Type B pancreatic cell (in vitro differentiated cells): ENCODE results near the gene FMO3. TPM values are rescaled to one million over a fixed set of nuclear protein-coding genes. Genes with fewer than 3 reads are reported as not detected.

Experiments used
- DNase-seq: peaks from one replicate; pipeline ENCODE4 v3.0.0; 2021; ENCODE audit warnings: mixed read lengths; ENCODE audit not compliant: unreplicated experiment; ENCODE audit errors: extremely low spot score
- H3K27ac Mint-ChIP-seq: 2 replicates; pipeline ENCODE4 v1.8.0; 2021; ENCODE audit warnings: mild to moderate bottlenecking, mixed read lengths
- H3K27me3 Mint-ChIP-seq: 2 replicates; pipeline ENCODE4 v1.8.0; 2021; ENCODE audit warnings: mixed read lengths
- H3K36me3 Mint-ChIP-seq: 2 replicates; pipeline ENCODE4 v1.8.0; 2021; ENCODE audit warnings: mixed read lengths
- H3K4me1 Mint-ChIP-seq: one replicate; pipeline ENCODE4 v1.8.0; 2021; ENCODE audit warnings: mixed read lengths; ENCODE audit not compliant: unreplicated experiment
- H3K4me3 Mint-ChIP-seq: 2 replicates; pipeline ENCODE4 v1.8.0; 2021; ENCODE audit warnings: mild to moderate bottlenecking, mixed read lengths
- H3K9me3 Mint-ChIP-seq: 2 replicates; pipeline ENCODE4 v1.8.0; 2021; ENCODE audit warnings: mixed read lengths
- CTCF ChIP-seq: fragments of 200-600 bp; sonication (generic); conservative IDR thresholded peaks from 2 replicates; pipeline ENCODE4 v1.5.0; 2021; ENCODE audit warnings: antibody characterized with exemption, mild to moderate bottlenecking
- total RNA-seq: library from RNA; stranded (reverse); gene quantifications from 2 replicates; pipeline ENCODE4 v1.2.1, GENCODE V29; 2021; ENCODE audit warnings: low replicate concordance

Gene FMO3
- total RNA-seq, 1 donor from 2014 or later = 0.56 TPM

- Mint-ChIP-seq H3K4me3 (no peak overlapping the region), H3K27ac (no peak overlapping the region), H3K9me3 (peaks cover 11% of the 10 kb centered on the region), H3K4me1 (no peaks in the 10 kb centered on the region), H3K27me3 (no peaks in the 10 kb centered on the region), H3K36me3 (no peaks in the 10 kb centered on the region)
- no peak for TF ChIP-seq CTCF
- DNase-seq = no peak
Observed at GRCh38 chr1:171127099-171127498, 36.4 kb downstream of the FMO3 start.

GRCh38 chr1:171127501-171127900, 36.8 kb downstream of the FMO3 start:
- no peak for TF ChIP-seq CTCF
- no peak overlapping the region for H3K4me3 Mint-ChIP-seq
- no peaks in the 10 kb centered on the region for H3K36me3 Mint-ChIP-seq
- no peak for DNase-seq
- no peaks in the 10 kb centered on the region for H3K4me1 Mint-ChIP-seq
- H3K27me3 Mint-ChIP-seq = no peaks in the 10 kb centered on the region
- H3K9me3 Mint-ChIP-seq = peaks cover 11% of the 10 kb centered on the region
- no peak overlapping the region for H3K27ac Mint-ChIP-seq

GRCh38 chr1:171128463-171128862, 37.8 kb downstream of the FMO3 start:
- Mint-ChIP-seq H3K36me3 (no peaks in the 10 kb centered on the region), H3K9me3 (peaks cover 11% of the 10 kb centered on the region), H3K4me1 (no peaks in the 10 kb centered on the region), H3K4me3 (no peak overlapping the region), H3K27me3 (no peaks in the 10 kb centered on the region), H3K27ac (no peak overlapping the region)
- no peak for DNase-seq
- no peak for TF ChIP-seq CTCF

GRCh38 chr1:171134204-171134923, 43.7 kb downstream of the FMO3 start:
- Mint-ChIP-seq H3K4me3 (no peak overlapping the region), H3K27ac (no peak overlapping the region), H3K27me3 (no peaks in the 10 kb centered on the region), H3K4me1 (peaks cover 13% of the 10 kb centered on the region), H3K36me3 (no peaks in the 10 kb centered on the region), H3K9me3 (peaks cover 3% of the 10 kb centered on the region)
- no peak for DNase-seq
- no peak for TF ChIP-seq CTCF

- H3K4me3 Mint-ChIP-seq = no peak overlapping the region
- H3K4me1 Mint-ChIP-seq = peaks cover 31% of the 10 kb centered on the region
Observed at GRCh38 chr1:171137580-171137979, 46.9 kb downstream of the FMO3 start.

More at GRCh38 chr1:171137580-171137979, 46.9 kb downstream of the FMO3 start:
- Mint-ChIP-seq H3K27me3 (no peaks in the 10 kb centered on the region), H3K9me3 (no peaks in the 10 kb centered on the region), H3K27ac (no peak overlapping the region), H3K36me3 (no peaks in the 10 kb centered on the region)
- no peak for DNase-seq
- TF ChIP-seq CTCF = no peak
